CD4-positive, alpha-beta T cell treated with Interleukin-15 for 4 hours (primary cell): Measurements from ENCODE around the gene ANP32E.
"Not testable (repeated sequence)": the region's sequence is repeated elsewhere in the genome, so short reads cannot be mapped to it uniquely, and the experiment has no call there.

Experiments
- DNase-seq: peaks from one replicate; pipeline ENCODE4 v3.0.0-alpha.2; 2020; ENCODE audit warnings: low spot score

ANP32E gene

GRCh38 chr1:150256554-150257341 is 20.8 kb upstream of the ANP32E start:
- DNase-seq = no peak

- no peak for DNase-seq
These were observed 20.3 kb upstream of the ANP32E start for GRCh38 chr1:150256198-150256553.

- no peak for DNase-seq
These were observed 14.0 kb upstream of the ANP32E start for GRCh38 chr1:150249936-150250335.

GRCh38 chr1:150243003-150243402 is 7.1 kb upstream of the ANP32E start:
- DNase-seq = no peak

GRCh38 chr1:150237746-150238145 is 1.8 kb upstream of the ANP32E start:
- DNase-seq = no peak

GRCh38 chr1:150237176-150237575 is 1.3 kb upstream of the ANP32E start:
- not testable (repeated sequence) for DNase-seq

GRCh38 chr1:150236614-150237100 is 745 bp upstream of the ANP32E start:
- DNase-seq = no peak

GRCh38 chr1:150235294-150235851 is 539 bp downstream of the ANP32E start:
- DNase-seq = peak; percentile 7

- DNase-seq = peak; percentile 87
These were observed 1.2 kb downstream of the ANP32E start for GRCh38 chr1:150234566-150235293.

GRCh38 chr1:150234309-150234565 is 1.7 kb downstream of the ANP32E start:
- DNase-seq = no peak

GRCh38 chr1:150233359-150234308 is 2.3 kb downstream of the ANP32E start:
- DNase-seq = peak; percentile 15

- DNase-seq = not testable (repeated sequence)
These were observed 3.0 kb downstream of the ANP32E start for GRCh38 chr1:150232921-150233320.

- not testable (repeated sequence) for DNase-seq
These were observed 7.7 kb downstream of the ANP32E start for GRCh38 chr1:150228246-150228645.

GRCh38 chr1:150227228-150227627 is 8.7 kb downstream of the ANP32E start:
- no peak for DNase-seq

- no peak for DNase-seq
These were observed 9.4 kb downstream of the ANP32E start for GRCh38 chr1:150226486-150226885.

GRCh38 chr1:150225546-150225945 is 10.4 kb downstream of the ANP32E start:
- DNase-seq = no peak

GRCh38 chr1:150224983-150225382 is 10.9 kb downstream of the ANP32E start:
- no peak for DNase-seq

GRCh38 chr1:150221552-150221951 is 14.4 kb downstream of the ANP32E start:
- DNase-seq = peak; percentile 33

- DNase-seq = not testable (repeated sequence)
These were observed 20.1 kb downstream of the ANP32E start for GRCh38 chr1:150215855-150216254.

GRCh38 chr1:150214099-150214756 is 21.7 kb downstream of the ANP32E start:
- not testable (repeated sequence) for DNase-seq
